Esophagus muscularis mucosa (tissue), 4 donors: ENCODE measurements around the gene PTPRN2.

ENCODE experiments used
- EP300 ChIP-seq: sonication (generic); formaldehyde crosslinking; IDR thresholded peaks from one replicate; pipeline ENCODE4 v1.6.1; 2017; ENCODE audit warnings: antibody characterized with exemption
- POLR2A ChIP-seq: fragments of 450-650 bp; IDR thresholded peaks from one replicate; pipeline ENCODE4 v1.6.1; 2017; ENCODE audit warnings: antibody characterized with exemption, moderate library complexity, mild to moderate bottlenecking, low read depth
- POLR2AphosphoS5 ChIP-seq, 2 donors: sonication (generic); formaldehyde crosslinking; IDR thresholded peaks; one replicate each; pipeline ENCODE4 v1.6.1; 2017; ENCODE audit warnings: antibody characterized with exemption in 2 of 2
- TF ChIP-seq, protein P1 (sequence below), 3 experiments: fragments of 200-600 bp in 2 of 3; fragments of 450-650 bp in 1 of 3; sonication (generic) in 2 of 3; IDR thresholded peaks; one replicate each; pipeline ENCODE4 v1.5.1; 2017 to 2019; ENCODE audit warnings: antibody characterized with exemption in 3 of 3, mild to moderate bottlenecking in 2 of 3, moderate library complexity in 1 of 3

DNA sequence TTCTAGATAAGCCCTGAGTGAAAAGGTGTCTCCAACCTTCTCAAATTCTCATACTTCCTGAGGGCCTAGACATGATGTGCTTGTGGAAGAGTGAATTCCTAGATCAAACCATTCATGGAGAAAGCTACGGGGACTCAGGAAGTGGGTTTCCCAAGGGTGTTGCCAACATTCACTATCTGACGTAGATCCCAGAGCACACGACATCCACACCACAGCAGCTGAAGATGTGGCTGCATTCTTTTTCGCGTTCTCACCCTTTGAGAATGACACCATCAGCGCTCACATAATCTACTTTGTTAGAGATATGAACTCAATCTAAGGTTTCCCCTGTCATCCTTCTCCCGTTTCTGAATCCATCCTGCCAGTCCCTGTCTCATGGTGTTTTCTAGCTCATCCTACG is 960.0 kb downstream of the PTPRN2 start:
- TF ChIP-seq, protein P1, sequence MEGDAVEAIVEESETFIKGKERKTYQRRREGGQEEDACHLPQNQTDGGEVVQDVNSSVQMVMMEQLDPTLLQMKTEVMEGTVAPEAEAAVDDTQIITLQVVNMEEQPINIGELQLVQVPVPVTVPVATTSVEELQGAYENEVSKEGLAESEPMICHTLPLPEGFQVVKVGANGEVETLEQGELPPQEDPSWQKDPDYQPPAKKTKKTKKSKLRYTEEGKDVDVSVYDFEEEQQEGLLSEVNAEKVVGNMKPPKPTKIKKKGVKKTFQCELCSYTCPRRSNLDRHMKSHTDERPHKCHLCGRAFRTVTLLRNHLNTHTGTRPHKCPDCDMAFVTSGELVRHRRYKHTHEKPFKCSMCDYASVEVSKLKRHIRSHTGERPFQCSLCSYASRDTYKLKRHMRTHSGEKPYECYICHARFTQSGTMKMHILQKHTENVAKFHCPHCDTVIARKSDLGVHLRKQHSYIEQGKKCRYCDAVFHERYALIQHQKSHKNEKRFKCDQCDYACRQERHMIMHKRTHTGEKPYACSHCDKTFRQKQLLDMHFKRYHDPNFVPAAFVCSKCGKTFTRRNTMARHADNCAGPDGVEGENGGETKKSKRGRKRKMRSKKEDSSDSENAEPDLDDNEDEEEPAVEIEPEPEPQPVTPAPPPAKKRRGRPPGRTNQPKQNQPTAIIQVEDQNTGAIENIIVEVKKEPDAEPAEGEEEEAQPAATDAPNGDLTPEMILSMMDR (IDR thresholded peaks at IDR 0.05) = no peak
- TF ChIP-seq POLR2A (no peak), POLR2AphosphoS5 (IDR thresholded peaks at IDR 0.05) (no peak), EP300 (no peak)
